HepG2 (cell line): ENCODE measurements around the gene ASCC3. TPM values are rescaled to one million over a fixed set of nuclear protein-coding genes. Genes with fewer than 3 reads are reported as not detected.

Source experiments
- ATAC-seq: fragments of 200-7000 bp; cut with Tn5 transposase; 3 replicates; pipeline ENCODE4 v1.9.1; 2020; ENCODE audit warnings: mild to moderate bottlenecking, moderate library complexity
- BruUV-seq: library from RNA; stranded (reverse); fragments of 400-500 nt; replicated peaks from 2 replicates; lab custom pipeline; 2021; lab: Mats Ljungman, UMichigan
- CTCF ChIA-PET: fragments of 300-600 bp; formaldehyde crosslinking; extraction: SDS; loops from one replicate; lab custom pipeline; 2021; ENCODE audit warnings: low total read pairs, inconsistent platforms, low intra/inter-chr PET ratio; lab: Yijun Ruan, JAX
- POLR2A ChIA-PET: fragments of 350-600 bp; sonication (Branson Sonifier 250); formaldehyde crosslinking; loops from one replicate; lab custom pipeline; 2020; ENCODE audit warnings: antibody characterized with exemption, inconsistent platforms; lab: Yijun Ruan, JAX
- DNase-seq: peaks from one replicate; pipeline ENCODE4 v3.0.0-alpha.2; 2015; ENCODE audit warnings: low spot score
- FAIRE-seq: peaks from 3 replicates; lab custom pipeline; 2011; peaks lifted over from hg19 to GRCh38; lab: Jason Lieb, UNC
- H2AFZ ChIP-seq: one replicate; pipeline ENCODE4 v1.6.1; 2011; ENCODE audit warnings: low read length, inconsistent platforms
- H3K27ac ChIP-seq: fragments of 300-600 bp; 3 replicates; pipeline ENCODE4 v1.8.0; 2011; ENCODE audit warnings: mixed run types, mild to moderate bottlenecking, mixed read lengths, low read length, inconsistent platforms; ENCODE audit not compliant: insufficient read depth; ENCODE audit errors: extremely low read length
- H3K27me3 ChIP-seq, 2 experiments: fragments of 200-600 bp in 1 of 2; 2 replicates in 1 of 2; 3 replicates in 1 of 2; pipeline versions ENCODE4 v1.6.0 to v1.8.0; 2011; ENCODE audit warnings: low read length in 2 of 2, mild to moderate bottlenecking in 2 of 2, moderate library complexity in 2 of 2, inconsistent platforms in 1 of 2; ENCODE audit not compliant: insufficient read depth in 2 of 2, control insufficient read depth in 1 of 2
- H3K36me3 ChIP-seq, 2 experiments: fragments of 200-600 bp in 1 of 2; replicated peaks in 1 of 2; 2 replicates in 1 of 2; 3 replicates in 1 of 2; pipeline versions ENCODE4 v1.5.1 to v1.8.0; 2011; ENCODE audit warnings: low read length in 2 of 2, inconsistent platforms in 1 of 2; ENCODE audit not compliant: insufficient read depth in 2 of 2, control insufficient read depth in 1 of 2
- H3K4me1 ChIP-seq: 2 replicates; pipeline ENCODE4 v1.5.1; 2012; ENCODE audit warnings: low read length, inconsistent platforms; ENCODE audit not compliant: insufficient read depth
- H3K4me2 ChIP-seq: 2 replicates; pipeline ENCODE4 v1.6.0; 2011; ENCODE audit warnings: low read depth, low read length, inconsistent platforms
- H3K4me3 ChIP-seq, 3 experiments: fragments of 200-600 bp in 1 of 3; sonication (generic), shearing (Covaris generic) in 1 of 3; replicated peaks in 1 of 3; 2 replicates each; pipeline ENCODE4 v1.5.1; 2011 to 2016; ENCODE audit warnings: low read length in 3 of 3, inconsistent platforms in 2 of 3, low read depth in 2 of 3, mild to moderate bottlenecking in 2 of 3, control low read depth in 1 of 3, mixed read lengths in 1 of 3; ENCODE audit not compliant: insufficient read depth in 1 of 3
- H3K79me2 ChIP-seq: one replicate; pipeline ENCODE4 v1.6.1; 2011; ENCODE audit warnings: low read length, inconsistent platforms; ENCODE audit not compliant: insufficient read depth
- H3K9ac ChIP-seq: 2 replicates; pipeline ENCODE4 v1.6.0; 2011; ENCODE audit warnings: mild to moderate bottlenecking, low read depth, low read length, inconsistent platforms; ENCODE audit not compliant: insufficient read depth
- H3K9me3 ChIP-seq: 2 replicates; pipeline ENCODE4 v1.5.1; 2012; ENCODE audit warnings: mild to moderate bottlenecking, low read length
- H4K20me1 ChIP-seq: 2 replicates; pipeline ENCODE4 v1.6.0; 2011; ENCODE audit warnings: inconsistent platforms, mild to moderate bottlenecking, low read length, moderate library complexity; ENCODE audit not compliant: insufficient read depth
- CEBPB ChIP-seq: IDR thresholded peaks from 2 replicates; pipeline ENCODE4 v1.6.1; 2011; ENCODE audit warnings: low read depth, low read length, improper control_type of control experiment, borderline replicate concordance
- EZH2 ChIP-seq: conservative IDR thresholded peaks from 2 replicates; pipeline ENCODE4 v1.6.1; 2012; ENCODE audit warnings: mild to moderate bottlenecking, low read depth, low read length, moderate library complexity
- KAT8 ChIP-seq: IDR thresholded peaks from 2 replicates; pipeline ENCODE4 v1.6.1; 2016; ENCODE audit warnings: missing genetic modification reagents, missing compliant biosample characterization
- NCOR1 ChIP-seq: fragments of 200-600 bp; sonication (generic); IDR thresholded peaks from 2 replicates; pipeline ENCODE4 v1.7.0; 2017; ENCODE audit warnings: antibody characterized with exemption, low read length, borderline replicate concordance
- WGBS: methylation state at CpG from one replicate; pipeline ENCODE4 v1.1.6; 2017; ENCODE audit warnings: low lambda C conversion rate; 5-methylcytosine and 5-hydroxymethylcytosine counted together
- in situ Hi-C: cut with HindIII; loops from 2 replicates; pipeline ENCODE4 v1.10.0; 2017; ENCODE audit warnings: low pct_unique_long_range_greater_than_20kb; ENCODE audit not compliant: extremely low pct_ligation_motif_present
- intact Hi-C: fragments of 100-400 bp; cut with micrococcal nuclease; formaldehyde crosslinking; loops from one replicate; pipeline ENCODE4 v1.10.0; 2022; ENCODE audit not compliant: unreplicated experiment
- polyA plus RNA-seq, 8 experiments: library from polyadenylated mRNA; depleted of rRNA in 3 of 8; stranded (reverse) in 7 of 8; unstranded in 1 of 8; fragments of >200 nt; fragmentation: Illumina TruSeq in 4 of 8; extraction: Trizol in 4 of 8; gene quantifications; 2 replicates each; pipeline versions ENCODE4 v1.2.1 to v1.2.3, GENCODE V29; 2011 to 2016; ENCODE audit warnings: low read depth in 4 of 8, missing spikeins in 1 of 8, mixed read lengths in 1 of 8; ENCODE audit not compliant: insufficient read depth in 1 of 8
- total RNA-seq, 5 experiments: library from RNA; depleted of rRNA; stranded (reverse); fragments of >200 nt; fragmentation: Illumina TruSeq; extraction: Trizol; gene quantifications; 2 replicates each; pipeline ENCODE4 v1.2.3, GENCODE V29; 2016; ENCODE audit warnings: low read depth in 1 of 5
- TF ChIP-seq, protein P1 (sequence below), 2 experiments: fragments of 450-650 bp in 1 of 2; sonication (generic) in 1 of 2; formaldehyde crosslinking; IDR thresholded peaks; 2 replicates each; pipeline versions ENCODE4 v1.5.0 to v1.8.0; 2020 to 2022; ENCODE audit warnings: mild to moderate bottlenecking in 1 of 2, missing genetic modification reagents in 1 of 2
- TF ChIP-seq, protein P2 (sequence below): sonication (generic); formaldehyde crosslinking; IDR thresholded peaks from 2 replicates; pipeline ENCODE4 v1.4.0; 2020; ENCODE audit warnings: missing genetic modification reagents
- TF ChIP-seq, protein P3 (sequence below): sonication (generic); formaldehyde crosslinking; IDR thresholded peaks from 2 replicates; pipeline ENCODE4 v1.4.0; 2020; ENCODE audit warnings: missing genetic modification reagents

Gene ASCC3
- total and polyA plus RNA-seq, 2 of the 13 experiments (the other 11 are each of a cell fraction or from before 2014, with no cell fraction given) = 23.1 to 55.7 TPM

DNA sequence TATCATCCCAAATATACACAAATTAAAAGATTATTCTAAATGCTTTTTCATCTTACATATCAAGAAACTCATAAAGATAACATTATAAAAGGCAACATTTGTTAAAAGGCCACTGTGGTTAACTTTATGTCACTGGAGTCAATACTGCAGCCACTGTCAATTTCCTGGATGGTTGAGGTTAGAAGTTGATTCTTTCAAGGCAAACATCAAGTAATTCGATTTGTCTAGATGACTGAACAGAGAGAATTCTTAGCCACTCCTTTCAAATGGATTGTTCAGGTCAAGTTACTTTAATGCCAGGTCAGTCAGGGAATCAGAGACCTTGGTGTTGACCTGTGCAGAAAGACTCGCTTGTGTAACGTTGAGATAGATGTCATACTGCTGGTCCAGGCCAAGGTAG, 372.0 kb downstream of the ASCC3 start:
- H3K4me2 ChIP-seq = no peak overlapping the region
- BruUV-seq = no TSS peak
- TF ChIP-seq EZH2 (no peak), NCOR1 (no peak), CEBPB (no peak), KAT8 (CRISPR knock-in tag) (no peak)
- TF ChIP-seq, protein P1, sequence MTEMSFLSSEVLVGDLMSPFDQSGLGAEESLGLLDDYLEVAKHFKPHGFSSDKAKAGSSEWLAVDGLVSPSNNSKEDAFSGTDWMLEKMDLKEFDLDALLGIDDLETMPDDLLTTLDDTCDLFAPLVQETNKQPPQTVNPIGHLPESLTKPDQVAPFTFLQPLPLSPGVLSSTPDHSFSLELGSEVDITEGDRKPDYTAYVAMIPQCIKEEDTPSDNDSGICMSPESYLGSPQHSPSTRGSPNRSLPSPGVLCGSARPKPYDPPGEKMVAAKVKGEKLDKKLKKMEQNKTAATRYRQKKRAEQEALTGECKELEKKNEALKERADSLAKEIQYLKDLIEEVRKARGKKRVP (CRISPR knock-in tag; IDR thresholded peaks at IDR 0.05) = no peak
- TF ChIP-seq, protein P2, sequence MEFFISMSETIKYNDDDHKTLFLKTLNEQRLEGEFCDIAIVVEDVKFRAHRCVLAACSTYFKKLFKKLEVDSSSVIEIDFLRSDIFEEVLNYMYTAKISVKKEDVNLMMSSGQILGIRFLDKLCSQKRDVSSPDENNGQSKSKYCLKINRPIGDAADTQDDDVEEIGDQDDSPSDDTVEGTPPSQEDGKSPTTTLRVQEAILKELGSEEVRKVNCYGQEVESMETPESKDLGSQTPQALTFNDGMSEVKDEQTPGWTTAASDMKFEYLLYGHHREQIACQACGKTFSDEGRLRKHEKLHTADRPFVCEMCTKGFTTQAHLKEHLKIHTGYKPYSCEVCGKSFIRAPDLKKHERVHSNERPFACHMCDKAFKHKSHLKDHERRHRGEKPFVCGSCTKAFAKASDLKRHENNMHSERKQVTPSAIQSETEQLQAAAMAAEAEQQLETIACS = no peak
- TF ChIP-seq, protein P3, sequence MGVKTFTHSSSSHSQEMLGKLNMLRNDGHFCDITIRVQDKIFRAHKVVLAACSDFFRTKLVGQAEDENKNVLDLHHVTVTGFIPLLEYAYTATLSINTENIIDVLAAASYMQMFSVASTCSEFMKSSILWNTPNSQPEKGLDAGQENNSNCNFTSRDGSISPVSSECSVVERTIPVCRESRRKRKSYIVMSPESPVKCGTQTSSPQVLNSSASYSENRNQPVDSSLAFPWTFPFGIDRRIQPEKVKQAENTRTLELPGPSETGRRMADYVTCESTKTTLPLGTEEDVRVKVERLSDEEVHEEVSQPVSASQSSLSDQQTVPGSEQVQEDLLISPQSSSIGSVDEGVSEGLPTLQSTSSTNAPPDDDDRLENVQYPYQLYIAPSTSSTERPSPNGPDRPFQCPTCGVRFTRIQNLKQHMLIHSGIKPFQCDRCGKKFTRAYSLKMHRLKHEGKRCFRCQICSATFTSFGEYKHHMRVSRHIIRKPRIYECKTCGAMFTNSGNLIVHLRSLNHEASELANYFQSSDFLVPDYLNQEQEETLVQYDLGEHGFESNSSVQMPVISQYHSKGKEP = no peak
- TF ChIP-seq, all 625 proteins: peak for 0
- Histone ChIP-seq H3K9ac (no peak overlapping the region), H3K27ac (no peak overlapping the region), H3K9me3 (no peaks in the 10 kb centered on the region), H3K36me3 (peaks cover 3 to 35% of the 10 kb centered on the region in 2 experiments; a peak in 3 of 5 replicates), H2AFZ (no peak overlapping the region), H3K27me3 (no peaks in the 10 kb centered on the region), H4K20me1 (no peaks in the 10 kb centered on the region), H3K4me1 (no peaks in the 10 kb centered on the region), H3K79me2 (no peaks in the 10 kb centered on the region), H3K4me3 (no peak overlapping the region)
- intact Hi-C loops (no loop called here), in situ Hi-C loops (no loop called here)
- ATAC-seq (no peak), DNase-seq (no peak), FAIRE-seq (no peak)
- 89% methylated on average over 3 of the region's 3 CpGs for WGBS
- CTCF ChIA-PET = no interaction called here
- POLR2A ChIA-PET = no interaction called here
